Jurkat, Clone E6-1 (cell line): ENCODE data around the gene PRKCA.

Experiments
- DNase-seq: peaks from one replicate; pipeline ENCODE4 v3.0.0-alpha.2; 2011; ENCODE audit warnings: low read depth, low spot score
- H3K4me3 ChIP-seq: 2 replicates; pipeline ENCODE4 v1.5.1; 2011; ENCODE audit warnings: mild to moderate bottlenecking, low read length, control low read depth, moderate library complexity

PRKCA gene

DNA sequence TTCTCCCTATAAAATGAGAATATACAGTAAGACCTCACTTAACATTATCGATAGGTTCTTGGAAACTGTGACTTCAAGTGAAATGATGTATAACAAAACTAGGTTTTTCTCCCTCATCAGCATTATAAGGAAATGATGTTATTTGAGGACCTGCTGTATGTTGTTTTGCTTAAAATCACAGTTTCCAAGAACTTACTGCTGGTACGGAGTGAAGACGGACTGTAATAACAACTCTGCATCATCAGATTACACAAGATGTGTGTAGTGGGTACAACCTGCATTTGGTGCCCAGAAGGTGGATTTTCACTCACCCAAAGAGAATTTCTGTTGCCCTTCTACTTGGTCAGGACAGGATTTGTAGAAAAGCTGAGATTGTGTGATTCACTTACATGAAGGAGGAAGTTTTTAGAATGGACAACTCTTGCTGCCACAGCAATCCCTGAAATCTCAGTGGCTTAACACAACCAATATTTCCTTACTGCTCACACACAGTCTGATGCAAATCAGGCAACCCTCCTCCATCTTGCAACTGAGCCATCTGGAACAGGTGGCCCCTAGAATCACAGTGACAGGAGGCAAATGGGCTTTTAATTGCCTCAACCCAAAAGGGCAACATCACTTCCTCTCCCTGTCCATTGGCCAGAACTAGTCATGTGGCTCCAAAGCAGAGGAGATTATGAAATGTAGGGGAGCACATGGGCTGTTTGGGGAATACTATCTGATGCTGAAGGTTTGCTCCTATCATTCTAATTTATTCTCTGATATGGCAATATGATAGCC is 464.9 kb downstream of the PRKCA start:
- no peak for DNase-seq
- no peak overlapping the region for H3K4me3 ChIP-seq

DNA sequence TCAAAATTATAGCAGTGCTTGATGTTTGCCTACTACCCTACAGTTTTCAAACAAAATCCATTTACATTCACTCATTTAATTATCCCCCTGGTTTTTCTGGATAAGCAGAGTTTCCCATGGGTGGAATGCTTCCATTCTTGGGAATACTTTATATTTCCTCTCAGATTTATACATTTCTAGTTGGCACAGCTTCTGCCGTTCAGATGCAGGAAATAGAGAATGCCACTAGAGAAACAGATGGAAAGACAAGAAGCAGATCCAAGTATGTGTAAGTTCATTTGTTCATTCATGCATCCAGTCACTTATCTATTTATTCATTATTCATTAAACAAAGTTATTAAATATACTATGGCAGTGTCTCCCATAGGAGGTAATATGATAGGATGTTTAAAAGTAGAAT is 467.5 kb downstream of the PRKCA start:
- no peak for DNase-seq

DNA sequence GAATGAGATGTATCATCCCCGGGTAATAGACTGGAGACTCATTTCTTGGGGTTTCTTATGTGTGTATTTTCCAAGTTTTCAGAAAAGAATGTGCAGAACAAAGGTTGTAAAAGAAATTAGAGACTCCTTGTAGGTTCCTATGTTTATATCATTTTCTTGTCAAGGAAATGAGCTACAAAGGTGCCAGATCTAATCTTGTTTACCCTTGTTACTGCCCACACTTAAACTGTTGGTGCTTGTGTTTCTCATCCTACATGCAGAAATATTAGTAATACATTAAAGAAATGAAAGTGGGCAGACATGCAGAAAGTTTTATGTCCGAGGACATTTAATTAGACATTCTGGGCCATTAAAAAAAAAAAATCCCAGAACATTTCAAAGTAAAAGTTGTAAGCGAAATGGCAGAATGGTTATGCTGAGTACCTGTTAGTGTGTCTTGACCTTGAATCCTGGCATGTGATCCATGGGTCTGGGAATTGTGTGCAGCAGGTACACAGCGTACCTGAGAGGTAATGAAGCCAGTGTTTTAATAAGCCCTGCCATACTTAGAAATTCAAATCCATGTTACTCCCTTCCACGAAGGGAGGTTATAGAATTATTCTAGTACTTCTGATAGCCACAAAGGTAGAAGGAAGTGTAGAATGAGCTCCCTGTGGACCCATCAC is 469.9 kb downstream of the PRKCA start:
- no peak for DNase-seq
- H3K4me3 ChIP-seq: no peak overlapping the region

More for the DNA sequence above, 467.5 kb downstream of the PRKCA start:
- no peak overlapping the region for H3K4me3 ChIP-seq

DNA sequence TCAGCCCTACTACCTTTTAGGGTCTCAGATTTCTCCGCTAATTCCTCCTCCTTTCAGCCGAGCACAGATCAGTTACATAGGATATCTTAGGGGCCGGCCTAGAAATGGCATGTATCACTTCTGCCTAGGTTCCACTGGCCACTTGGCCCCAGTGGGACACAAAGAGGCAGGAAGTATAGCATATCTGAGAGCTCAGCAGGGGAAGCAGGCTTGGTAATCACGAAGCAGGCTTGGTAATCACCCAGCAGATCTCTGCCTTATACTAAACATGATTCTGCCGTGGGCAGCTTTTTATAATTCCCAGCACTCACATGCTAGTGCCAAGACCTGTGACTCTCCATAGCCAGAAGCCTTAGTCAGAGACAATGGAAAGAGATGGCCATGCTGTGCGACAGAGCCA is 472.9 kb downstream of the PRKCA start:
- no peak for DNase-seq
- H3K4me3 ChIP-seq: no peak overlapping the region

DNA sequence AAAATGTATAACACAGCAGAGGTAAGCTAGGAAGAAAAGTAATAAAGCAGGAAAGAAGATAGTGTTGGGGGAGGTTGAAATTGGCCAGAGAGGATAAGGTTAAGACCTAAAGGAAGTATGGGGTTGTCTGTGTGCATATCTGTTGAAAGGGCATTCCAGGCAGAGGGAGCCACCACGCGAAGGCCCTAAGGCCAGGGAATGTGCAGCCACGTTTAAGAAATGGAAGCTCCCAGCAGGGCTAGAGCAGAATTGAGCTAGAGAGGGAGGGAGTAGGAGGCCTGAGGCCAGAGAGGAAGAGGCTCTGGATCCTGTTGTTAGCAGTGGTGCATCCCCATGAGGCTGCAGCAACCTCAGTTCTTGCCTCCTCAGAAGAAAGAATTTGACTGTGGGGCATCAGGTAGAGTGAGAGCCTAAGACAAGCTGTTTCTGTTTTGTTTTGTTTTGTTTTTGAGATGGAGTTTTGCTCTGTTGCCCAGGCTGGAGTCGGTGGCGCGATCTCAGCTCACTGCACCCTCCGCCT is 473.5 kb downstream of the PRKCA start:
- no peak overlapping the region for H3K4me3 ChIP-seq
- DNase-seq: no peak

DNA sequence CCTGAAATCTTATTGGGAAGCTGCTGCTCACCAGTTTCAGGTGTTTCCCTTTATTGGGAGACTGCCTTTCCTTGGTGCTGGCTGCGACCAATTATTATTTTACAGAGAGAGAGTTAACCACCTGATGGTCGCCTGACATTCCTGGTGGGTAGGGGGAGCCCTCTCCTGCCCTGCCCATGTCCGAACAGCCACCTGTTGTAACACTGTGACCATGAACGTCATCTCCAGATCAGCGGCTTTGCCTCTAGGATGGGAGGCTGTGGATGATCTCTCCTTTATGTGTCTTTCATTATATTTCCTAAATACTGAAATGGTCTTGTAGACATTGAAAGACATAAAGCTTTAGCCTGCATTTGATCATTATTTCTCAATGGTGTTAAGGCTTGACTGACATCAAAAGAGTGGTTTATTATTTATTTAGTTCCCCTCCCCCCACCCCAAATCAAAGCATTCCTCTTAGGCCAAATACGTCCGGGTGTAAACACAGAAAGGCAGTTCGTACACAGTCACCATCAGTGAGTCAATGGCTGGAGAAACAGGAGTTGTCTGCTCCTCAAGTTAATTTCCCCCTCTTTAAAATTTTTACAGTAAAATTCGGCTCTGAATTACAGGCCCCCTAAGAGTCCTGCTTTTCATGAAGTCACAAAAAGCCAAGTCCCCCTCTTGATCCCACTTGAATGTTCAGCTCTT is 474.7 kb downstream of the PRKCA start:
- DNase-seq: no peak

DNA sequence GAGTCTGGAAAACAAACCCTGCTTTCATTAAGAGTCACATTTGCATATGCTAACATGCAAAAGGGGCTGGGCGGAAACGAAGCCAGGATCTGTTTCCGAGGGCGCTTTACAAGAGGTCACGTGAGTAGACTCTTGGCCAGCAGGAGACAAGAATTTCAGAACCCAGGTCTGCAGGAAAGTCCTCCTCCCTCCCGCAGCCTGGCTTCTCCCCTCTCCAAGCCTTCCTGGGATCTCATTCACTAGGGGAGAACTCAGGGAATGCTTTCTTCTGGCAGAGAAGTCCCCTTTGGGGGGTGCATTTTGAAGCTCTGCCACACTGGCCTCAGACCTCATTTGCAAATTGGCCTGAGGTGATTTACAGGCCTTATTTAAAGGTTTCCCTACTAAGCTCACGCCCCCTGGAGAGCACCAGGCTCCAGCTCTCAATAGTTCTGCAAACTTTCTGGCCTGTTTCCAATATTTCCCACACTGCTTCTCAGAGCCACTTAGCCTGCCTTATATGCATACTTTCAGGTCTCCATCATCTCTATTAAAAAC is 475.3 kb downstream of the PRKCA start:
- DNase-seq: no peak
- H3K4me3 ChIP-seq: no peak overlapping the region

More for the DNA sequence above, 474.7 kb downstream of the PRKCA start:
- H3K4me3 ChIP-seq: no peak overlapping the region

DNA sequence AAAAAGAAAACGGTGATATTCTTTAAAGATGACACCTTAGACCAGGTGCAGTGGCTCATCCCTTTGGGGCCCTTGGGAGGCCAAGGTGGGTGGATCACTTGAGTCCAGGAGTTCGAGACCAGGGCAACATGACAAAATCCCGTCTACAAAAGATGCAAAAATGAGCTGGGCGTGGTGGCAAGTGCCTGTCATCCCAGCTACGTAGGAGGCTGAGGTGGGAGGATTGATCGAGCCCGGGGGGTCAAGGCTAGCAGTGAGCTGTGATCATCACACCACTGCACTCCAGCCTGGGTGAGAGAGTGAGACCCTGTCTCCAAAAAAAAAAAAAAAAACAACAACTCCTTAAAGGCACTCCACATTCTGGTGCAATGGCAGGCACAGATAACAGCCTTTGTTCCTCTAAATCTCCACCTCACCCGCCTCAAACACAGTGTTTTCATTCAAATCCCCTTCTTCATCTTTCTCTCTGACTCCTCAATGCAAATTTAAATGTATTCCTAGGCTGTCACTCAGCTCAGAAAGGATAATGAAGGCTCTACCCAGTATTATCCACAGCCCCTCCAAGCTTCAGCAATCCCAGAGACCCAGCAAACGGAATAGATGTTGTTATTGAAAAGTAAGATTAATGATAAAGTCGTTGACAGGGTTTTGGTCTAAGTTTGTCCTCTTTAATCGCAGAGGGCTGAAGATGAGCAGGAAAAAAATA is 476.3 kb downstream of the PRKCA start:
- no peak for DNase-seq
- no peak overlapping the region for H3K4me3 ChIP-seq

DNA sequence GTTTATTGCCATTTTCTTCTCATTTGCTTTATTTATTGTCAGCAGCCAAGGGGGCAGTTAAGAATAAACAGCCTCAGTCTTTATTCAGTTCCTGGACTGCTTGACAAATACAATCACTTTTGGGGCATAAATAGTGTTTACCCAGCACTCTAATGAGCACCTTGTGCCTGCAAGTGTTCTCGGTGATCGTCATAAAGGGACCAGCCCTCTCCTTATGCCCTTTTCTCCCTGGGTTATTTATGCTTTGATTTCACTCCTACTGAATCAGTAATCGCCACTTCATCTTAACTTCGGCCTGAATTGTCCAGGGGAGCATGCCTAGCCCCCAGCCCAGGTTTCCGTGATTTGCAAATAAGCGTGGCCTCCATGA is 476.8 kb downstream of the PRKCA start:
- no peak overlapping the region for H3K4me3 ChIP-seq
- DNase-seq: no peak

DNA sequence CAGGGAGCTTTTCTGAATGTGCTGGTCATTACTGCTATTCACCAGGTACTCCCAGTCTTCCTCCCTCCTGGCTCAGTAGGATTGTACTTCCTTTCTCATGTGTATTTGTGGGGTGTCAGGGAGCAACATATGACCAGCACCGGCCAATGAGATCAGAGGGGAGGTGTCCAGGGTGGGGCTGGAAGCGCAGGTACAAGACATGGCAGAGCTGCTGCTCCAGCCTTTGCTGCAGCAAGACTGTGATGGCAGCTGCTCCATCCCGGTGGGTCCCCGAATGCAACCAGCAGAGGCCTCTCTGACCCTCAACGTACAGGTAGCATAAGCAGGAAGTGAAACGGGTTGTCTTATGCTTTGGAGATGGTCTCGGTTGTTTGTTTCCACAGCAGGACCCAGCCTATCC is 478.7 kb downstream of the PRKCA start:
- DNase-seq: no peak
- no peak overlapping the region for H3K4me3 ChIP-seq

DNA sequence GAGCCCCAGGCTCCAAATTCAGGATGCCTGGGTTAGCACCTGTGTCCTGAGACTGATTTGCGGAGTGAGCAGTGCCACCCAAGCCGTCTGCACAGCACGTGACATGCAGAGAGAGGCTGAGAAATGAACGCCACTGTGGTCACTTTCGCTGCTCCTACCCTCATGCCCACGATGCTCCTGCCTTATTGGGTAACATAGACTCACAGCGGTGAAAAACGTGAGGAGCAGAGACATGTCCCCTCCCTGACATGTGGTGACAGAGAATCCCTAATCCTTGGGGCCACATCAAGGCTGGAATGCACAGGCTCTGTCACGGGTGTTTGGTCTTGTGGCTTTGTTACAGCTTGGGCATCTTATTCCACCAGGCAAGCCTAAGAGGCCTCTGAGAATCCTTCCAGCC is 480.4 kb downstream of the PRKCA start:
- no peak for DNase-seq
- H3K4me3 ChIP-seq: no peak overlapping the region

DNA sequence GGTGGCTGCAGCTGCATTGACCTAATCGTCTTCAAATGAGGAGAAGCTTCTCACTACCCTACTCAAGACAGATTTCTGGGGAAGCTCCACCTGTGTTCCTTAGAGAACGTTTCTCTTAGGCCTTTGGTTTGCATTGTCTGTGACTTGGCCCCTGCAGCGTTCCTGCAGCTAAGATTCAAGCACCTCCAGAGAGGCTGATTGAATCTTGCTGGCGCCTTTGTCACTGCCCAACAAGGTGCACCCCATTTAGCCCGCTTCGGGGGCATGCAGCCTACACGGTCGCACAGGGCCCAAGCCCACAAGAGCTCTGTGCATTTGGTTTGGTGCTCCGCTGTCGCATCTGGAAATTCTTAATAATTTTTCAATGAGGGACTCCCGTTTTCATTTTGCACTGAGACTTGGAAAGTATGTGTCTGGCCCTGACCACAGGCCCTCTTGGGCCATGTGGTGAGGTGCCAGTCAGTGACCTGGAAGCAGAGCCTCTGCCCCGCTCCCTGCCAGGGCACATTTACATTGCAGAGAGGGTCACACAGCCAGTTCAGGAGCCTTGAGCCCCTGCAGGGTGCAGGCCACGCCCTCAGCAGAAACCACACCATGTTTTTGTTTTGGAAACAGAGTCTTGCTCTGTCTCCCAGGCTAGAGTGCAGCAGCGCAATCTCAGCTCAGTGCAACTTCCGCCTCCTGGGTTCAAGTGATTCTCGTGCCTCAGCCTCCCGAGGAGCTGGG is 481.4 kb downstream of the PRKCA start:
- no peak overlapping the region for H3K4me3 ChIP-seq
- no peak for DNase-seq

DNA sequence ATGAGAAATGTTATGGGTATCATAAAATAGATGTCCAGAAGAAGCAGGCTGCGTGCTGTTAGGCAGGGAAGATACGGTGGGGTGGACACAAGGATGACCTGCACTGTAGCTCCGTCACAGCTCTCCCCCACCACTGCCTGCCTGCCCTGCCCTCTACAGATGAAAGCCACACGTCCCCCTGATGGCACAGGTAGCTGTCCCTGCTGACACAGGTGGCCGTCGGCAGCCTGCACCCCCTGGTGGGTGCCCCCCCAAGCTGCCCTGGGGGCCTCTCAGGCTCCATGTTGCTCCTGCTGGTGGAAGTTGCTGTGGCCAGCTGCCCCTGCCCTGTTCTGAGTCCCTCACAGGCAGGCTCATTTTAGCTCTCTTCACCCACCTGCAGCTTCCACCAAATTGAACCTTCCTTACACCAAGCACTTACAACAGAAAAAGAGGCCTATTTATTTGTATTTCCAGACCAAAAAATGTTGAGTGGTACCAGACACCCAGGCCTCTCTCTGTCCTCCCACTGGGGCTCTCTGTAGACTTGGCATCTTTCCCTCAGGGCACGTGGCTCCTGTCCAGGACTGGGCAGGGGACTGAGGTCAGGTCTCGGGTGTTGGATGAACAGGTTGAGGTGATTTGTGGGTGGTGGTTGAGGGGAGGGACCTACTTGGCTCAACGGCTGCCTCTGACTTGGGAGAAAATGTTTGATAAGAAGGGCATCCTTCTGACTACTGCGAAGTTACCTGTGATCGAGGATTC is 482.4 kb downstream of the PRKCA start:
- H3K4me3 ChIP-seq: no peak overlapping the region
- DNase-seq: no peak

DNA sequence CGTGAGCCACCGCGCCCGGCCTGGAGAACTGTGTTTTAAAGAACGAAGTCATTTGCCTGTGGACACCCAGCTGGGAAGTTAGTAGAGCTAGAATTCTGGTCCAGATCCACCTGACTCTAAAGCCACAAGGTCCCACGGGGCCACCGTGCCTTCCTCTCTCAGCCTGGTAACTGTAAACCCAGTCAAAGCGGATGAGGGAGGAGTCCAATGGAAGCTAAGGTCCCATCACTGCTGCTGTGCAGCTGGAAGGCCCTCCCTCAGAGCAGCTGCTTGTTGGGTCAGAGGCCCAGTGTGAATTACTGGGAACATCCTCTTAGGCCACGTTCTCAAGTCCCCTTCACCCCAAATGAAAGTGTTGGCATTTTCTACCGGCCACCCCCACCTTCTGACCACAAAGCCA is 483.7 kb downstream of the PRKCA start:
- no peak for DNase-seq
- H3K4me3 ChIP-seq: no peak overlapping the region

DNA sequence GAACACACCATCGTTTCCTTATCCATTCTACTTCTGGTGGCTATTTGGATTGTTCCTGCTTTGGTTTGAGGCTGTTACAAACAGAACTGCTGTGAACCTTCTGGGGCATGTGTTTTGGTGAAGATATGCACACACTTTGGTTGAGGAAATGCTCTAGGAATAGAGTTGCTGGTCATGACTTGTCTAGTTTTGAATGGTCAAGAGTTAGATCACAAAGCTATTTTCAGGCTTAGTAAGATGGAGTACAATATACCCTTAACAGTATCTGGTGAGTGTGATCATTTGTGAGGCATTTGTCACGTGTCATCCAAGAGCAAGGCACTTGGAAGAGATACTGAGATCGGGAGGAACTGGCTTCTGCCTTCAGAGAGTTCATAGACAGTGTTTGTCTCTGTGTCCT is 485.5 kb downstream of the PRKCA start:
- no peak overlapping the region for H3K4me3 ChIP-seq
- no peak for DNase-seq

DNA sequence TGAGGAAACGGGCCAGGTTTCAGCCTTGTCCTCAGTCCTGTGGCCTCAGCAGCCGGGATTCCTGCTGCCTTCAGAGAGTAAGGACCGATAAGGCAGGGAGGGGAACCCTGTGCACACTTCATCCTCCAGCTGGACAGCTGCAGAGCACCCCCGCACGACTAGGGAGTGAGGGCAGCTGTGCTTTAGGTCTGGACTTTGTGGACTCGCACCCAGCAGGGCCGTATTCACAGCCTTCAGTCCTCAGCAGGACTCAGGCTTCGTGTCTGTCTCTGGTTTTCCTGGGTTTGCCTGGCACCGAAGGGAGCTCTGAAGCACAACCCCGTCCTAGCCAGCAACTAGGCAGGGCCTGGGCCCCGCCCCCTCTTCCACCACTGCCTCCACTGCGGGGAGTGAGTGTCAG is 486.7 kb downstream of the PRKCA start:
- no peak for DNase-seq

DNA sequence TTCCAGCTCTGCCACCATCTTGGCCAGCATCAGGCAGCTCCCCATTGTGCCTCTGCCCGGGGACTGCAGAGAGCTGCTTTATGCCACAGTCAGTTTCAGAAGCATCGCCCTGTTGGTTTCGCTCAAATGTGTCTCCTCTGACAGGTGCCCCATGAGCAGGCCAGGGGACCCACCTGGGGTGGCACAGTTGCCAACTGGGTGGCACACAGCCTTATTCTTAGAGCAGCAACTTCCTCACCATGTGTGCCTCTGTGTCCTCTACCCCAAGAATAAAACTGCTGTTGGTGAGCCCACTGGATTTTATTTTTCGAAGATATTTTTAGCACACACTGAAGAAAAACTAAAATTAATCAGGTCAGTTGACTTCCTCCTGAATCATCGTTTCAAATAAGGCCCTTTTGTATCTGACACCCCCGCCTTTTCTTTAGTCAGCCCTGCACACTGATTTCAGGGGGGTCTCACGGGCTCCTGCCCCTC is 487.6 kb downstream of the PRKCA start:
- DNase-seq: no peak
- no peak overlapping the region for H3K4me3 ChIP-seq

More for the DNA sequence above, 486.7 kb downstream of the PRKCA start:
- H3K4me3 ChIP-seq: no peak overlapping the region

DNA sequence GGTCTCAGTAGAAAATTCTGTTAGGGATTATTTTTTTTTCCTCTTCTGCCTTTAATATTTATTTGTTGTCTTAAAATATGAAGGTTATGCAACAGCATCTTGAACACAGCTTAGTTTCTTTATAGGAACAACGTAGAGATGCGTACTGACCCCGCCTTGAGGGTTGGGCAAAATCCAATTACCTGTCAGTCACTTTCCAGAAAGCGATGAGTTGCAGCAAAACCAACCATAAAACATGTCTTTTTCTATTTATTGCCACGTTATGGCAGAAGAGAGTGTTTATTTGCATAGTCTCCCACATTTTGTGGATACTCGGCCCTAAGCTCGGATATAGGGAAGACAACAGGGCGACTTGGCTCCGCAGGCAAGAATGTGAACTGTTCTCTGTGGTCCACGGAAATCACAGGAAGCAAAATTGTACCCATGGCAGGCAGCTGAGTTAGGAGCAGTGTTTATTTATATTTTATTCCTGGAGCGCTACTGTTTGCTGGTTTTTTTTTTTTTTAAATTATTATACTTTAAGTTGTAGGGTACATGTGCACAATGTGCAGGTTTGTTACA is 488.2 kb downstream of the PRKCA start:
- H3K4me3 ChIP-seq: no peak overlapping the region
- no peak for DNase-seq
